ENCODE measurements around the gene SIGLEC6. TPM values are rescaled to one million over a fixed set of nuclear protein-coding genes. Genes with fewer than 3 reads are reported as not detected.

Gene SIGLEC6
- total RNA-seq, 2 donors from 2014 or later, result 0.26 TPM; not detected in 1

DNA sequence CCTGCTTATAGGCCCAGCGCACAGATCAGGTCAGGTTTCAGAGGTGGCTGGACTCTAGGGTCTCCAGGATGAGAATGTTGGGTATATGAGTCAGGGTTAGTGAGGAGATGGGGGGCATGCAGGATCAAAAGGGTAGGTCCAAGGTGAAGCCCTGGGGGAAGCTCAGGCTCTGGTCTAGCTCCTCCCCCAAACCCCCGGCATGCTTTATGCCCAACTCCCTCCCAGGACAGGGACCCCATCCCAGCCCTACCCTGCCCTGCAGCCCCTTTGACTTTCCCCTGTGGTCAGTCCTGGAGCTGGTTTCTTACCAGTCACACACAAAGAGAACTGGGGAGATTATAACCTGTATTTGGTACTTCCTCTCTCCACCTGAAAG lies 62.9 kb downstream of the SIGLEC6 start:
- intact Hi-C loops (cut with DNase I), result no loop called here

DNA sequence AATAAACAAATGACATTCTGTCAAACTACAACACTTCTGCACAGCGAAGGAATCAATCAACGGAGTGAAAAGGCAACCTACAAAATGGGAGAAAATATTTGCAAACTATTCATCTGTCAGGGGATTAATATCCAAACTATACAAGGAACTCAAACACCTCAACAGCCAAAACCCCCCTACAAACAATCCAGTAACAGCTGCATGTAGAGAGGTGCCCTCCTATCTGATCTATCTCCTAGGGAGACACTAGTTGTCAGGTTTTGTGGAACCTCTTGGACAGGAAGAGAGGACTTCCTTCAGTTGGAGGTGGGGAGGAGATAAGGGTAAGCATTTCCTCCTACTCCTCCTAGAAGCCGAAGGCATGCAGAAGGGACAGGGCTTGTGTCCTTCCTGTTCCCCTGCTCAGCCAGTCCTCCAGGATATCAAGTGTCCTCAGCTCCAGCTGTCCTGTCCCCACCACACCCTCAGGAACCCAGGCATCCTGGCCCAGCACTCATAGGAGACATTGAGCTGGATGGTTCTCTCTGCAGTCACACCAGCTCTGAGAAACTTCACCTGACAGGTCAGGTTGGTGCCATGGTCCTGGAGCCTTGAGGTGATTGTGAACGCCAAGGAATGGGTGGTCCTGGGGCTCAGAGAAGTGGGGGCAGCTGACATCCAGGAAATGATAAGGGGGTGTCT lies 63.5 kb downstream of the SIGLEC6 start:
- no peak for DNase-seq
- ATAC-seq, result no peak
- H3K4me3 ChIP-seq, result no peak overlapping the region
- H3K27ac ChIP-seq, result no peak overlapping the region
- no peak for TF ChIP-seq POLR2A (IDR thresholded peaks at IDR 0.05)
- TF ChIP-seq, protein P1, sequence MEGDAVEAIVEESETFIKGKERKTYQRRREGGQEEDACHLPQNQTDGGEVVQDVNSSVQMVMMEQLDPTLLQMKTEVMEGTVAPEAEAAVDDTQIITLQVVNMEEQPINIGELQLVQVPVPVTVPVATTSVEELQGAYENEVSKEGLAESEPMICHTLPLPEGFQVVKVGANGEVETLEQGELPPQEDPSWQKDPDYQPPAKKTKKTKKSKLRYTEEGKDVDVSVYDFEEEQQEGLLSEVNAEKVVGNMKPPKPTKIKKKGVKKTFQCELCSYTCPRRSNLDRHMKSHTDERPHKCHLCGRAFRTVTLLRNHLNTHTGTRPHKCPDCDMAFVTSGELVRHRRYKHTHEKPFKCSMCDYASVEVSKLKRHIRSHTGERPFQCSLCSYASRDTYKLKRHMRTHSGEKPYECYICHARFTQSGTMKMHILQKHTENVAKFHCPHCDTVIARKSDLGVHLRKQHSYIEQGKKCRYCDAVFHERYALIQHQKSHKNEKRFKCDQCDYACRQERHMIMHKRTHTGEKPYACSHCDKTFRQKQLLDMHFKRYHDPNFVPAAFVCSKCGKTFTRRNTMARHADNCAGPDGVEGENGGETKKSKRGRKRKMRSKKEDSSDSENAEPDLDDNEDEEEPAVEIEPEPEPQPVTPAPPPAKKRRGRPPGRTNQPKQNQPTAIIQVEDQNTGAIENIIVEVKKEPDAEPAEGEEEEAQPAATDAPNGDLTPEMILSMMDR (IDR thresholded peaks at IDR 0.05), result no peak
- 43 to 50% methylated on average over 3 to 4 of the region's 4 CpGs for WGBS, 2 donors
- no peaks in the 10 kb centered on the region for H3K36me3 ChIP-seq (replicated peaks in 1 of 2; ENCODE audit: insufficient read depth in 1 of 2, low read depth in 2 of 2)
- H3K9me3 ChIP-seq, result no peaks in the 10 kb centered on the region
- intact Hi-C loops (cut with DNase I), result no loop called here
- H3K4me1 ChIP-seq, result no peaks in the 10 kb centered on the region
- H3K27me3 ChIP-seq, result no peaks in the 10 kb centered on the region

More for the DNA sequence above, 62.9 kb downstream of the SIGLEC6 start:
- Histone ChIP-seq H3K36me3 (replicated peaks in 1 of 2; ENCODE audit: insufficient read depth in 1 of 2, low read depth in 2 of 2) (no peaks in the 10 kb centered on the region), H3K27me3 (no peaks in the 10 kb centered on the region), H3K4me1 (no peaks in the 10 kb centered on the region), H3K4me3 (no peak overlapping the region), H3K9me3 (no peaks in the 10 kb centered on the region), H3K27ac (no peak overlapping the region)
- 42 to 54% methylated on average over 2 of the region's 2 CpGs for WGBS, 2 donors
- TF ChIP-seq, protein P1 (IDR thresholded peaks at IDR 0.05), result no peak
- TF ChIP-seq POLR2A (IDR thresholded peaks at IDR 0.05), result no peak
- ATAC-seq, result no peak
- no peak for DNase-seq

Small RNAs within 50 kb of the gene (small RNA-seq; reads per million reads assigned to genes)
- not detected for gene AC020914.3

Other genes starting within 250 kb of the SIGLEC6 start
- not detected for gene IGLON5, start 220.0 kb downstream of the SIGLEC6 start, total RNA-seq
- gene VSIG10L, start 189.5 kb downstream of the SIGLEC6 start, total RNA-seq, result 1 to 10 TPM in 1 of 2 donors, under 1 TPM in 1; 0.78 to 1.3 TPM
- 10 to 100 TPM; 58.7 to 61.5 TPM for gene ETFB, start 165.3 kb downstream of the SIGLEC6 start, total RNA-seq
- gene CLDND2, start 162.7 kb downstream of the SIGLEC6 start, total RNA-seq, result not detected
- gene NKG7, start 159.0 kb downstream of the SIGLEC6 start, total RNA-seq, result not detected
- not detected for gene LIM2, start 143.7 kb downstream of the SIGLEC6 start, total RNA-seq
- gene C19orf84, start 141.1 kb downstream of the SIGLEC6 start, total RNA-seq, result not detected
- gene SIGLEC10, start 114.0 kb downstream of the SIGLEC6 start, total RNA-seq, result 1 to 10 TPM; 2.0 to 3.9 TPM
- under 1 TPM in 1 of 2 donors, not detected in 1; 0.52 TPM for gene SIGLEC8, start 73.2 kb downstream of the SIGLEC6 start, total RNA-seq
- not detected for gene CEACAM18, start 53.1 kb downstream of the SIGLEC6 start, total RNA-seq
- gene SIGLEC12, start 29.9 kb downstream of the SIGLEC6 start, total RNA-seq, result not detected
- gene ZNF175, start 39.6 kb upstream of the SIGLEC6 start, total RNA-seq, result 1 to 10 TPM; 4.3 to 5.2 TPM
- gene SIGLEC5, start 98.7 kb upstream of the SIGLEC6 start, total RNA-seq, result under 1 TPM in 1 of 2 donors, not detected in 1; 0.52 TPM
- not detected for gene SIGLEC14, start 115.2 kb upstream of the SIGLEC6 start, total RNA-seq
- gene SPACA6, start 161.7 kb upstream of the SIGLEC6 start, total RNA-seq, result 10 to 100 TPM in 1 of 2 donors, 1 to 10 TPM in 1; 7.9 to 16.3 TPM
- gene HAS1, start 192.3 kb upstream of the SIGLEC6 start, total RNA-seq, result 10 to 100 TPM in 1 of 2 donors, 1 to 10 TPM in 1; 1.8 to 15.8 TPM
- 1 to 10 TPM in 1 of 2 donors, not detected in 1; 4.7 TPM for gene FPR1, start 220.2 kb upstream of the SIGLEC6 start, total RNA-seq
- under 1 TPM in 1 of 2 donors, not detected in 1; 0.78 TPM for gene FPR2, start 229.5 kb upstream of the SIGLEC6 start, total RNA-seq

Data from body of pancreas (tissue), 4 donors.